GM23338 (cell line): ENCODE results near the gene LCE3E. TPM values are rescaled to one million over a fixed set of nuclear protein-coding genes. Genes with fewer than 3 reads are reported as not detected.

ENCODE experiments used
- ATAC-seq: fragments of 200-7000 bp; cut with Tn5 transposase; 3 replicates; pipeline ENCODE4 v1.9.1; 2020
- DNase-seq: peaks from one replicate; pipeline ENCODE4 v3.0.0-alpha.2; 2015; ENCODE audit warnings: low spot score
- H2AFZ ChIP-seq: fragments of 200-600 bp; sonication (generic); 2 replicates; pipeline ENCODE4 v1.8.0; 2016; ENCODE audit warnings: antibody characterized with exemption, mild to moderate bottlenecking, moderate library complexity
- H3F3A ChIP-seq: fragments of 200-600 bp; sonication (generic); replicated peaks from 2 replicates; pipeline ENCODE4 v1.8.0; 2017; ENCODE audit warnings: antibody characterized with exemption, mixed run types, low read depth
- H3K27ac ChIP-seq: fragments of 200-600 bp; sonication (generic); 2 replicates; pipeline ENCODE4 v1.6.1; 2016; ENCODE audit warnings: low read depth
- H3K27me3 ChIP-seq: fragments of 200-600 bp; sonication (generic); 2 replicates; pipeline ENCODE4 v1.8.0; 2016; ENCODE audit warnings: mild to moderate bottlenecking, mixed run types, moderate library complexity; ENCODE audit not compliant: insufficient read depth
- H3K36me3 ChIP-seq: fragments of 200-600 bp; sonication (generic); 2 replicates; pipeline ENCODE4 v1.8.0; 2016; ENCODE audit warnings: mild to moderate bottlenecking; ENCODE audit not compliant: insufficient read depth
- H3K4me1 ChIP-seq: fragments of 200-600 bp; sonication (generic); 2 replicates; pipeline ENCODE4 v1.8.0; 2016; ENCODE audit warnings: mild to moderate bottlenecking, moderate library complexity; ENCODE audit not compliant: insufficient read depth
- H3K4me2 ChIP-seq: fragments of 200-600 bp; sonication (generic); 2 replicates; pipeline ENCODE4 v1.7.1; 2017; ENCODE audit warnings: mixed run types
- H3K4me3 ChIP-seq: fragments of 200-600 bp; sonication (generic); 2 replicates; pipeline ENCODE4 v1.6.1; 2016; ENCODE audit warnings: mixed run types
- H3K79me2 ChIP-seq: fragments of 200-600 bp; sonication (generic); replicated peaks from 2 replicates; pipeline ENCODE4 v1.8.0; 2017; ENCODE audit warnings: mild to moderate bottlenecking; ENCODE audit not compliant: insufficient read depth
- H3K9me2 ChIP-seq: fragments of 200-600 bp; sonication (generic); 2 replicates; pipeline ENCODE4 v1.8.0; 2017; ENCODE audit not compliant: insufficient read depth
- H4K20me1 ChIP-seq: fragments of 200-600 bp; sonication (generic); replicated peaks from 2 replicates; pipeline ENCODE4 v1.8.0; 2017; ENCODE audit warnings: mild to moderate bottlenecking; ENCODE audit not compliant: insufficient read depth
- H3K27ac Mint-ChIP-seq: 2 replicates; pipeline ENCODE4 v1.8.0; 2020; ENCODE audit warnings: inconsistent platforms, mild to moderate bottlenecking, moderate library complexity, mixed read lengths
- H3K27me3 Mint-ChIP-seq: 3 replicates; pipeline ENCODE4 v1.8.0; 2022; ENCODE audit warnings: low read depth, mild to moderate bottlenecking, moderate library complexity, mixed read lengths, inconsistent platforms; ENCODE audit not compliant: insufficient read depth, poor library complexity
- H3K36me3 Mint-ChIP-seq: 3 replicates; pipeline ENCODE4 v1.8.0; 2021; ENCODE audit warnings: low read depth, mild to moderate bottlenecking, inconsistent platforms, moderate library complexity, mixed read lengths
- H3K4me1 Mint-ChIP-seq: 3 replicates; pipeline ENCODE4 v1.8.0; 2020; ENCODE audit warnings: mild to moderate bottlenecking, inconsistent platforms, mixed read lengths
- H3K4me3 Mint-ChIP-seq: 3 replicates; pipeline ENCODE4 v1.8.0; 2021; ENCODE audit warnings: moderate library complexity, mild to moderate bottlenecking, inconsistent platforms, mixed read lengths
- H3K9me3 Mint-ChIP-seq: 3 replicates; pipeline ENCODE4 v1.8.0; 2020; ENCODE audit warnings: moderate library complexity, mild to moderate bottlenecking, inconsistent platforms, mixed read lengths
- CREB1 ChIP-seq: fragments of 250-450 bp; sonication (Bioruptor Pico); IDR thresholded peaks from 2 replicates; pipeline ENCODE4 v1.5.0; 2020; ENCODE audit warnings: low read depth, mild to moderate bottlenecking, moderate library complexity
- EZH2 ChIP-seq: fragments of 200-600 bp; sonication (generic); IDR thresholded peaks from one replicate; pipeline ENCODE4 v1.8.0; 2017; ENCODE audit warnings: antibody characterized with exemption, mild to moderate bottlenecking, low read depth; ENCODE audit not compliant: unreplicated experiment
- EZH2phosphoT487 ChIP-seq: fragments of 200-600 bp; sonication (generic); IDR thresholded peaks from one replicate; pipeline ENCODE4 v1.8.1; 2018; ENCODE audit warnings: antibody characterized with exemption; ENCODE audit not compliant: unreplicated experiment
- JUNB ChIP-seq: IDR thresholded peaks from one replicate; pipeline ENCODE4 v1.6.1; 2016; ENCODE audit warnings: antibody characterized with exemption; ENCODE audit not compliant: unreplicated experiment
- NANOG ChIP-seq: IDR thresholded peaks from 2 replicates; pipeline ENCODE4 v1.6.1; 2016; ENCODE audit warnings: antibody characterized with exemption, borderline replicate concordance
- POLR2AphosphoS5 ChIP-seq: IDR thresholded peaks from 2 replicates; pipeline ENCODE4 v1.6.1; 2016; ENCODE audit warnings: antibody characterized with exemption, low read depth
- STAT1 ChIP-seq: IDR thresholded peaks from one replicate; pipeline ENCODE4 v1.6.1; 2016; ENCODE audit warnings: antibody characterized with exemption; ENCODE audit not compliant: unreplicated experiment
- ZNF114 ChIP-seq: fragments of 250-450 bp; sonication (Bioruptor Pico); IDR thresholded peaks from 2 replicates; pipeline ENCODE4 v1.5.0; 2020; ENCODE audit warnings: mild to moderate bottlenecking, moderate library complexity
- ZNF331 ChIP-seq: fragments of 250-450 bp; sonication (Bioruptor Pico); IDR thresholded peaks from 2 replicates; pipeline ENCODE4 v1.5.0; 2020; ENCODE audit warnings: low read depth, mild to moderate bottlenecking, moderate library complexity
- long read RNA-seq: library from polyadenylated mRNA; unstranded; transcript quantifications from one replicate; pipeline ENCODE4 v2.0.0, GENCODE V29; 2020; ENCODE audit not compliant: unreplicated experiment
- polyA plus RNA-seq: library from polyadenylated mRNA; unstranded; fragments of >200 nt; fragmentation: Nextera tagmentation; extraction: Ambion mirVana; gene quantifications from 2 replicates; pipeline ENCODE4 v1.2.1, GENCODE V29; 2016
- total RNA-seq: library from RNA; depleted of rRNA; stranded (reverse); fragments of >200 nt; shearing (Covaris generic); gene quantifications from 2 replicates; pipeline ENCODE4 v1.2.3, GENCODE V29; 2014; rRNA removed
- TF ChIP-seq, protein P1 (sequence below), 2 experiments: fragments of 200-600 bp in 1 of 2; sonication (generic) in 1 of 2; conservative IDR thresholded peaks; 2 replicates each; pipeline versions ENCODE4 v1.5.1 to v1.6.1; 2016 to 2017; ENCODE audit warnings: antibody characterized with exemption in 2 of 2, low read depth in 2 of 2, mild to moderate bottlenecking in 2 of 2, moderate library complexity in 1 of 2
- TF ChIP-seq, protein P2 (sequence below): IDR thresholded peaks from one replicate; pipeline ENCODE4 v1.6.1; 2018; ENCODE audit warnings: antibody characterized with exemption; ENCODE audit not compliant: unreplicated experiment
- TF ChIP-seq, protein P3 (sequence below): IDR thresholded peaks from 2 replicates; pipeline ENCODE4 v1.6.1; 2016; ENCODE audit warnings: antibody characterized with exemption

The LCE3E gene, protein sequence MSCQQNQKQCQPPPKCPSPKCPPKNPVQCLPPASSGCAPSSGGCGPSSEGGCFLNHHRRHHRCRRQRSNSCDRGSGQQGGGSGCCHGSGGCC
- total RNA-seq (not detected in 2 replicates), polyA plus RNA-seq (not detected in 2 replicates)
- long read RNA-seq: 0 reads

DNA sequence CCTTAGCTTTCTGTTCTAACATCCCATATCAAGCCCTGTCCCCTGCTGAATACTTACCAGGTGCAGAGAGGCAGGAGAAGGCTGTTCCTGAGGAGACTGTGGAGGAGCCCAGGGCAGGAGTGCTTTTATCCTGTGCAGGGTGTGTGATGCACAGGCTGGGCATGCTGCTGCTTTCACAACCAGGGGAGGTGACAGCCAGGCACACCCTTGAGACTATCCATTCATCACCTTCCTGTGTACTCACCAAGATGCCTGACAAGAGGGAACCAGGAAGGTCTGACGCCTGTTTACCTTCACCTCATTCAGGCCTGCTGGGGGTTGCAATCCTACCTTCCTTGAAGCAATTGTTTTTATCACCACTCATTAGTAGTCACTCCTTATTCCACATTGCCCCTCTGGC, at the start of gene LCE3E:
Gene LCE3E (minus strand): TSS at position 100 of the 400 bp plus-strand sequence. CDS start 572 bp downstream, outside the sequence.
- no peaks in the 10 kb centered on the region for H3K4me1 Mint-ChIP-seq
- Histone ChIP-seq H2AFZ (peak within 1 kb of the TSS; percentile 38; the same call in 1 of the 2 replicates), H3K79me2 (no peaks in the 10 kb centered on the region), H3K4me2 (no peak within 1 kb of the TSS), H3F3A (no peaks in the 10 kb centered on the region), H3K4me1 (no peaks in the 10 kb centered on the region), H3K9me2 (peaks cover 11% of the 10 kb centered on the region; the same call in 1 of the 2 replicates), H3K4me3 (no peak within 1 kb of the TSS), H3K36me3 (0 out of 2 replicates have a peak, but pooled peaks cover 3% of the 10 kb centered on the region), H4K20me1 (no peaks in the 10 kb centered on the region), H3K27me3 (no peaks in the 10 kb centered on the region), H3K27ac (no peak within 1 kb of the TSS)
- no peak for ATAC-seq
- no peaks in the 10 kb centered on the region for H3K27me3 Mint-ChIP-seq
- H3K9me3 Mint-ChIP-seq: peaks cover 17% of the 10 kb centered on the region
- H3K4me3 Mint-ChIP-seq: no peak within 1 kb of the TSS
- TF ChIP-seq POLR2AphosphoS5: no peak
- TF ChIP-seq CREB1 (CRISPR knock-in tag): no peak
- no peak for TF ChIP-seq EZH2
- no peak for TF ChIP-seq JUNB
- TF ChIP-seq, protein P1, sequence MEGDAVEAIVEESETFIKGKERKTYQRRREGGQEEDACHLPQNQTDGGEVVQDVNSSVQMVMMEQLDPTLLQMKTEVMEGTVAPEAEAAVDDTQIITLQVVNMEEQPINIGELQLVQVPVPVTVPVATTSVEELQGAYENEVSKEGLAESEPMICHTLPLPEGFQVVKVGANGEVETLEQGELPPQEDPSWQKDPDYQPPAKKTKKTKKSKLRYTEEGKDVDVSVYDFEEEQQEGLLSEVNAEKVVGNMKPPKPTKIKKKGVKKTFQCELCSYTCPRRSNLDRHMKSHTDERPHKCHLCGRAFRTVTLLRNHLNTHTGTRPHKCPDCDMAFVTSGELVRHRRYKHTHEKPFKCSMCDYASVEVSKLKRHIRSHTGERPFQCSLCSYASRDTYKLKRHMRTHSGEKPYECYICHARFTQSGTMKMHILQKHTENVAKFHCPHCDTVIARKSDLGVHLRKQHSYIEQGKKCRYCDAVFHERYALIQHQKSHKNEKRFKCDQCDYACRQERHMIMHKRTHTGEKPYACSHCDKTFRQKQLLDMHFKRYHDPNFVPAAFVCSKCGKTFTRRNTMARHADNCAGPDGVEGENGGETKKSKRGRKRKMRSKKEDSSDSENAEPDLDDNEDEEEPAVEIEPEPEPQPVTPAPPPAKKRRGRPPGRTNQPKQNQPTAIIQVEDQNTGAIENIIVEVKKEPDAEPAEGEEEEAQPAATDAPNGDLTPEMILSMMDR (conservative IDR thresholded peaks at IDR 0.05; ENCODE audit: low read depth in 2 of 2): no peak
- no peak for TF ChIP-seq EZH2phosphoT487
- TF ChIP-seq NANOG: no peak
- TF ChIP-seq, protein P2, sequence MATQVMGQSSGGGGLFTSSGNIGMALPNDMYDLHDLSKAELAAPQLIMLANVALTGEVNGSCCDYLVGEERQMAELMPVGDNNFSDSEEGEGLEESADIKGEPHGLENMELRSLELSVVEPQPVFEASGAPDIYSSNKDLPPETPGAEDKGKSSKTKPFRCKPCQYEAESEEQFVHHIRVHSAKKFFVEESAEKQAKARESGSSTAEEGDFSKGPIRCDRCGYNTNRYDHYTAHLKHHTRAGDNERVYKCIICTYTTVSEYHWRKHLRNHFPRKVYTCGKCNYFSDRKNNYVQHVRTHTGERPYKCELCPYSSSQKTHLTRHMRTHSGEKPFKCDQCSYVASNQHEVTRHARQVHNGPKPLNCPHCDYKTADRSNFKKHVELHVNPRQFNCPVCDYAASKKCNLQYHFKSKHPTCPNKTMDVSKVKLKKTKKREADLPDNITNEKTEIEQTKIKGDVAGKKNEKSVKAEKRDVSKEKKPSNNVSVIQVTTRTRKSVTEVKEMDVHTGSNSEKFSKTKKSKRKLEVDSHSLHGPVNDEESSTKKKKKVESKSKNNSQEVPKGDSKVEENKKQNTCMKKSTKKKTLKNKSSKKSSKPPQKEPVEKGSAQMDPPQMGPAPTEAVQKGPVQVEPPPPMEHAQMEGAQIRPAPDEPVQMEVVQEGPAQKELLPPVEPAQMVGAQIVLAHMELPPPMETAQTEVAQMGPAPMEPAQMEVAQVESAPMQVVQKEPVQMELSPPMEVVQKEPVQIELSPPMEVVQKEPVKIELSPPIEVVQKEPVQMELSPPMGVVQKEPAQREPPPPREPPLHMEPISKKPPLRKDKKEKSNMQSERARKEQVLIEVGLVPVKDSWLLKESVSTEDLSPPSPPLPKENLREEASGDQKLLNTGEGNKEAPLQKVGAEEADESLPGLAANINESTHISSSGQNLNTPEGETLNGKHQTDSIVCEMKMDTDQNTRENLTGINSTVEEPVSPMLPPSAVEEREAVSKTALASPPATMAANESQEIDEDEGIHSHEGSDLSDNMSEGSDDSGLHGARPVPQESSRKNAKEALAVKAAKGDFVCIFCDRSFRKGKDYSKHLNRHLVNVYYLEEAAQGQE: no peak
- TF ChIP-seq ZNF331 (CRISPR knock-in tag): no peak
- TF ChIP-seq STAT1: no peak
- TF ChIP-seq, protein P3, sequence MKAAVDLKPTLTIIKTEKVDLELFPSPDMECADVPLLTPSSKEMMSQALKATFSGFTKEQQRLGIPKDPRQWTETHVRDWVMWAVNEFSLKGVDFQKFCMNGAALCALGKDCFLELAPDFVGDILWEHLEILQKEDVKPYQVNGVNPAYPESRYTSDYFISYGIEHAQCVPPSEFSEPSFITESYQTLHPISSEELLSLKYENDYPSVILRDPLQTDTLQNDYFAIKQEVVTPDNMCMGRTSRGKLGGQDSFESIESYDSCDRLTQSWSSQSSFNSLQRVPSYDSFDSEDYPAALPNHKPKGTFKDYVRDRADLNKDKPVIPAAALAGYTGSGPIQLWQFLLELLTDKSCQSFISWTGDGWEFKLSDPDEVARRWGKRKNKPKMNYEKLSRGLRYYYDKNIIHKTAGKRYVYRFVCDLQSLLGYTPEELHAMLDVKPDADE: no peak
- TF ChIP-seq ZNF114 (CRISPR knock-in tag): no peak
- no peak within 1 kb of the TSS; the same call in 1 of the 2 replicates for H3K27ac Mint-ChIP-seq
- no peak for DNase-seq
- H3K36me3 Mint-ChIP-seq: 0 out of 3 replicates have a peak, but pooled peaks cover 3% of the 10 kb centered on the region
